AG04450 (cell line): Measurements from ENCODE around the gene FGF14. TPM values are rescaled to one million over a fixed set of nuclear protein-coding genes. Genes with fewer than 3 reads are reported as not detected.

Experiments used
- CTCF ChIA-PET: fragments of 300-600, 350-600 bp; formaldehyde crosslinking; extraction: SDS; loops from one replicate; lab custom pipeline; 2022; ENCODE audit warnings: antibody characterized with exemption, inconsistent platforms; lab: Charles Lee
- POLR2A ChIA-PET: fragments of 350-600 bp; formaldehyde crosslinking; extraction: SDS; loops from one replicate; lab custom pipeline; 2021; ENCODE audit warnings: antibody characterized with exemption, inconsistent platforms; lab: Yijun Ruan, JAX
- DNase-seq: peaks from one replicate; pipeline ENCODE4 v3.0.0-alpha.2; 2011; ENCODE audit warnings: low read depth, low spot score
- H3K27ac ChIP-seq: one replicate; pipeline ENCODE4 v1.5.1; 2012; ENCODE audit warnings: low read depth, low read length, control low read depth
- H3K27me3 ChIP-seq: one replicate; pipeline ENCODE4 v1.6.0; 2012; ENCODE audit warnings: low read length; ENCODE audit not compliant: control insufficient read depth, insufficient read depth
- H3K4me3 ChIP-seq: 2 replicates; pipeline ENCODE4 v1.5.1; 2011; ENCODE audit warnings: mild to moderate bottlenecking, low read depth, low read length, control low read depth
- H3K9me3 ChIP-seq: 2 replicates; pipeline ENCODE4 v1.5.1; 2012; ENCODE audit warnings: low read length; ENCODE audit not compliant: control insufficient read depth, insufficient read depth
- CTCF ChIP-seq: IDR thresholded peaks from 2 replicates; pipeline ENCODE4 v1.5.1; 2011; ENCODE audit warnings: low read depth, low read length, control low read depth, inconsistent platforms
- polyA plus RNA-seq: library from polyadenylated mRNA; depleted of rRNA; stranded (reverse); fragments of >200 nt; gene quantifications from 2 replicates; pipeline ENCODE4 v1.2.3, GENCODE V29; 2011

FGF14 gene
- polyA plus RNA-seq, 1 experiment = 0.01 TPM

- H3K9me3 ChIP-seq = no peaks in the 10 kb centered on the region
- H3K4me3 ChIP-seq = no peak overlapping the region
- CTCF ChIA-PET = interaction anchor here (0.9 kb wide), 1 partner anchor 444 kb away, joined by 3 read pairs; no protein-coding TSS in a partner anchor
- no peaks in the 10 kb centered on the region for H3K27me3 ChIP-seq
- no peak for DNase-seq
- TF ChIP-seq CTCF = no peak
- H3K27ac ChIP-seq = no peak overlapping the region
- POLR2A ChIA-PET = no interaction called here
These were observed 361.0 kb downstream of the FGF14 start for GRCh38 chr13:102040812-102041211.

GRCh38 chr13:102039264-102039663 lies 362.6 kb downstream of the FGF14 start:
- no peak overlapping the region for H3K27ac ChIP-seq
- no peak for TF ChIP-seq CTCF
- no peak for DNase-seq

GRCh38 chr13:102038787-102039186 lies 363.1 kb downstream of the FGF14 start:
- H3K9me3 ChIP-seq = no peaks in the 10 kb centered on the region
- DNase-seq = no peak
- TF ChIP-seq CTCF = no peak
- no peaks in the 10 kb centered on the region for H3K27me3 ChIP-seq
- ChIA-PET POLR2A (no interaction called here), CTCF (no interaction called here)
- no peak overlapping the region for H3K4me3 ChIP-seq
- no peak overlapping the region for H3K27ac ChIP-seq

More at GRCh38 chr13:102039264-102039663, 362.6 kb downstream of the FGF14 start:
- no peaks in the 10 kb centered on the region for H3K9me3 ChIP-seq
- no peaks in the 10 kb centered on the region for H3K27me3 ChIP-seq
- no peak overlapping the region for H3K4me3 ChIP-seq
- ChIA-PET POLR2A (no interaction called here), CTCF (no interaction called here)

- Histone ChIP-seq H3K4me3 (no peak overlapping the region), H3K27ac (no peak overlapping the region), H3K9me3 (no peaks in the 10 kb centered on the region), H3K27me3 (no peaks in the 10 kb centered on the region)
- no peak for DNase-seq
- ChIA-PET POLR2A (no interaction called here), CTCF (no interaction called here)
- TF ChIP-seq CTCF = no peak
These were observed 365.9 kb downstream of the FGF14 start for GRCh38 chr13:102035969-102036368.

- no peaks in the 10 kb centered on the region for H3K27me3 ChIP-seq
- ChIA-PET POLR2A (no interaction called here), CTCF (no interaction called here)
- no peak for TF ChIP-seq CTCF
- H3K27ac ChIP-seq = no peak overlapping the region
- H3K4me3 ChIP-seq = no peak overlapping the region
- DNase-seq = no peak
- H3K9me3 ChIP-seq = no peaks in the 10 kb centered on the region
These were observed 368.0 kb downstream of the FGF14 start for GRCh38 chr13:102033857-102034331.
